GM21515 (cell line): ENCODE measurements around the gene PHKB.

ENCODE experiments used
- ATAC-seq: cut with Tn5 transposase; IDR thresholded peaks from one replicate; pipeline ENCODE4 v1.9.1; 2021; ENCODE audit not compliant: unreplicated experiment

The PHKB gene

DNA sequence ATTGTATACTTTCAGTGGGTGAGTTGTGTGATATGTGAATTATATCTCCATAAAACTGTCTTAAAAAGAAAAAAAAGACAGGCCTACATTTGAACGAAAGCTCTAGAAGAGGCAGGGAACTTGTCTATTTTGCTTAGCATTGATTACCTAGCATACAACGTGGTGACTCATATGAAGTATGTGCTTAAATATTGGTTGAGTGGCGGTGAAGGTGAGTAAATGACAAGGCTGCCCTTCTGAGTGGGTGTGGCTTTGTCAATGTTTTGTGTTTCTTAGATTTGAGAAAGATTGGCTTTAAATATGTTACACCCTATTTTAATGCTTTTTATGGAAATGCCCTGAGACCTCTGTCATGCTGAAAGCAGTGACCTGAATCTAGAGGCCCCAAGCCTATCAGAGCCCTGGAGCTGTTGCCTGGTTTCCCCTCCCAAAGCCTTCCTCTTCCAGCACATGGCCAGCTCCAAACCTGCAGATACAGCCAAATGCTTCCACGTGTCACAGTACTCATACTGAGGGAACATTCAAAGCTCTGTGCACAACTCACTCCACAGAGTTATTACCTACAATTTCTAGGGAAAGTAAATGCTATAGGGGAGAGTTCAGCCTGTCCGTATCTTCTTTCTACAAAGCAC lies 260.0 kb downstream of the PHKB start:
- ATAC-seq = no peak

DNA sequence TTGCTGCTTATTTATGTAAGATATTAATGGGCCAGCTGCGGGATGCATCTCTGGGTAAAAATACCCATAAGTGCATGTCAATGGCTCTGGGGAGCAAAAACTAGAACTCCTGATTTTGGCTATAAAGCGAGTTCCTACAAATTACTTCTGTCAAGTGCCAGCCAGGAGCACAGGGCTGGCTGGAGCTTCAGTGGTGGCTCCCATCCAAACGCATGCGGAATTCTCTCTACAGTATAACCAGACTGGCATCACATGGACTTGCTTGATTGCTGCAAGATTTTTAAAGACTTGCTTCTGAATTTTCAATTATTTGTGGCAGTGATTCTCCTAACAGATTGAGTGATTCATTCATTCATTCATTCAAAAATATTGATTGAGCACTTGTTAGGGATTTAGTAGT lies 260.9 kb downstream of the PHKB start:
- ATAC-seq = no peak

DNA sequence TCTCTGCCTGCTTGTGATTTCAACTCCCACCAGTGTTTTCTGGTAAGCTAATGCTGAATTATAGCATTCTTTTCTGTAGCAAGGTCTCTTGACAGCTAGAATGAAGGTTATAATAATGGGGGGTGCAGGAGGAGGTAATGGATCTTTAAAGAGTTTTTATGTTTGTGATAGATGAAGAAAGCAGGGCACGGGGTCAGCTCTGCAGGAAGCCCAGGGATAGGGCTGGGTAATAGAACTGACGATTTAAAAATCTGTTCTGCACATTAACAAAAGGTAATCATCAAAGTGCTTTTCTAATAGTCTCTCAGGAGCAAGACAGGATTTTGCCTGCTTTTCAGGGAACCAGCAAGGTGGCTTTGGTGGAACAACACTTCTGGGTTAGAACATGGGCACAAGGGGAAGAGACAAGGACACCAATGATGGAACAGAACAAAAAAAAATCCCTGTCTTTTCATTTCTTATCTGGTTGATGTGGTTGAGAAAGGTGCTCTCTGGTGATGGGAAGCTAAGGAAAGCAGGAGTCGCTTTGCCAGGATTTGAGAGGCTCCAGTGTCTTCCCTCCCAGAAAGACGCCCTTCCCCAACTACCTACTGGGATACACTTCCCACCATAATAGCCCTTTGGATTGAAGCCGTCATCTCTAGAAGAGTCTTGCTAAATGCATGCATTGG lies 263.1 kb downstream of the PHKB start:
- no peak for ATAC-seq

DNA sequence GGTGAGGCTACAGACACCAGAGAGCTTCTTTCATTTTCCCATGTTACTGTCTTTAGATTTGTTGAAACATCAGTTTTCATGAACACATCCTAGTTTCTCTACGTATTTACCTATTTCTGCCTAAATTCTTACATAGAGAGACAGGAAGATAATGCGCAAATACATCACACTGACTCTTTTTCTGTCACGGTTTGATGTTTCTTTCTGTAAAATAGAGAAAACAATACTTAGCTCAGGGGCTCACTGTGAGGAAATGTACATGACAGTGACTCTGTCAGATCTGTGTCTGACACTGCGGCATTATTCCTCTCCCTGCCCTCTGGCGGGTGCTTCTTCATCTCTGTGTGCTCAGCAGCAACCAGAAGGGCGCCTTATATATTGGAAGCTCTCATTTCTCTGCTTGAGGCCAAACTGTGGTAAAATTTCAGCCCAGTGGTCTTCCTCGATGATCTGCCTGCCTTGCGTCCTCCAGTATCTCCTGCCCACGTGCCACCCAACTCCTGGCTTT lies 264.1 kb downstream of the PHKB start:
- ATAC-seq = no peak

DNA sequence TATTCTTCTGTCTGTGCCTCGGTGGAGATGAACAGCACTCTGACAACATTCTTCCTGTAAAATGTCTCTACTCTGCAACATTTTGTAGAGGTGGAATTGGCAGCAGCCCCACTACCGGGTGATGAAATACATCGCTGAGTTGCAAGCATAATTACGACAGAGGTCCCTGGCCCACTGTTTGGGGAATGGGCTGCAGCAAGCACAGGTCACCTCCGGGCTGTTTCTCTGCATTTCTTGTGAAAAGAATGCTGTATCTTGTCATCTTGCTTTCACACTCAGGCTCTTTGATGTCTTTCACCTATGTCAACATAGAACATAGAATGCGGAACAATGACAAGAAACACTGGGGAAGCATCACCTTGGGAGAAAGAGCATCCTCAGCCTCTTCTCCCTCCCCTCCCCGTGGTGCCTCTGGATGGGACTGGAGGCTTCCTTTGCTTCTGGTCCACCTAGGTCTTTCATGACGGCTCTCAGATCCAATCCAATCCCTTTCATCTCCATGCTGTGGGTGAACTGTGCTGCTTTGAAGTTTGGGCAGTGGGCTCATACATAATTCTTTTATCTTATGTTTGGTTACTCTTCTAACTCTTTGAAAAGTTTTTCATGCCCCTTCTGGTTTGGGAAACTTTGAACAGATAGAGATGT lies 265.0 kb downstream of the PHKB start:
- ATAC-seq = no peak

DNA sequence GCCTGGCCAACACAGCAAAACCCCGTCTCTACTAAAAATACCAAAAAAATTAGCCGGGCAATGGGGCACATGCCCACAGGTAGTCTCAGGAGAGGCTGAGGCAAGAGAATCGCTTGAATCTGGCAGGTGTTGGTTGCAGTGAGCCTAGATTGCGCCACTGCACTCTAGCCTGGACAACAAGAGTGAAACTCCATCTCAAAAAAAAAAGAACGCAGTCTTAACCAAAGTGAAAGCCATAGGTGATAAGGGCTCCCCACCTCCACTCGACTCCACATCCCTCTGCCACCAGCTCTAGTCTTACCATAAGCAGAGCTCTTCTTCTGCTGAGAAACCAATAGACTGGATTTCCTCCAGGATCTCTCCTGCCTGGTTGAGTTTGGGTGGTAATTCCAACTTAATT lies 266.0 kb downstream of the PHKB start:
- ATAC-seq = no peak

DNA sequence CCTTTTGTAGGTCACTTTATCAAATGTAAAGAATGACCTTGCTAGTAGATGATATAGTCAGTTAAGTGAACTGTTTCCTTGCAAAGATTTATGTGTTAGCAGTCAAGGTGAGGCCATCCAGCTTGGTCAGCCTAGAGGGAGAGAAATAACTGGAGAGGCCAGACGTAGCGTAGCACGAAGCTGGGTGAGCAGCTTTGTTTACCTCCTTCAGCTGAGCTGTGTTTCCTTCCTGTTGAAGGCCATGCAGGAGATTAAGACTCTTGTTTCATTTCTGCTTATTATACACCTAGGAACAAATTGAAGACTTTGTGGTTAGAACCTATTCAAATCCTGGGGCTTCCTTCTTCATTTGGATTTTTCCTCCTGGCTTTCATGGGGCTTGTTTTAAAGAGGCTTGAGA lies 267.1 kb downstream of the PHKB start:
- no peak for ATAC-seq

DNA sequence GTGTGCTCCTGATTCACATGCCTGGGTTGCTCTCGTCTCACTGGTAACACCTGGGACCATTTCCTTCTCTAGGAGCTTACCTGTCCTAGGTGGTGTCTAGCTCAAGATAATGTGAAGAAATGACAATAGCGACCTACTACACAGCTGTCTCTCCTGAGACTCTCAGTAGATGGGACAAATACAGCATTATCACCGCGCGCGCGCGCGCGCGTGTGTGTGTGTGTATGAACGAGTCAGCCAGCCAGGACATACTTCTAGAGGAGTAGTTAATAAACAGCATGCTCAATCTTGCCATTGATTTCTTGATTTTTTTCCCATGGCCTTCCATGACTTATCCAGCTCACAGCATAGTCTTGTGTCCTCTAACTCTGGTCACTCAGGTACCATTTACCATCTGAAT lies 268.6 kb downstream of the PHKB start:
- ATAC-seq = no peak

DNA sequence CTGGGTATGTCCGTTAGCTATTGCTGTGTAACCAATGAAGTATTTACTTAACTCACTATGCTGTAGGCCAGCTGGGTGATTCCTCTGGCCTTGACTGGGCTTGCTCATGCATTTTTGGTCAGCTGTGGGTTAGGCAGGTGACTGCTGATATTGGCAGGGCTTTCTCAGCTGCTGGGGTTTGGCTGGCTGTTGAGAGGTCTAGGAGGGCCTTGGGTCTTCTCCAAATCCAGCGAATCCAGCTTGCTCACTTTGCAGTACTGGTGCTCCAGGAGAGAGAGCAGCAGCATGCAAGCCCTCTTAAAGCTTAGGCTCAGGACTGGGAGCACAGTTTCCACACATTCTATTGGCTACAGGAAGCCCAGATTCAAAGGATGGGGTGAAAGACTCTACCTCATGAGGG lies 270.1 kb downstream of the PHKB start:
- ATAC-seq = no peak

DNA sequence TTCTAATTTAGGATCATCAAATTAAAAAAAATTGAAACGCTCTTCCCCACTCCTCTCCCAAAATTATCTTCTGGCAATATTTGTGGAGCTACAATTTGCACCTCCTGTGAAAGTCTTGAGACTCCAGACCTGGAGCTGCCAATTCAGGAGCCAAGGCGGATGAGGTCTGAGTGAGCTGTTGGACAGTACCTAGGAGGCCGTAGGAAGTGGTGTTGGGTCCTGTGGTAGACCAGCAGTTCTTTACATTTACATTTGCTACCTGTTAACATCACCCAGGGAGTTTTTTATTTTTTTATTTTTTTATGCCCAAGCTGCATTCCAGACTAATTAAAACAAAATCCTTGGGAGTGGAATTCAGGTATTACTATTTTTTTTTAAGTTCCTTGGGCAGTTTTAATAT lies 271.0 kb downstream of the PHKB start:
- ATAC-seq = no peak

DNA sequence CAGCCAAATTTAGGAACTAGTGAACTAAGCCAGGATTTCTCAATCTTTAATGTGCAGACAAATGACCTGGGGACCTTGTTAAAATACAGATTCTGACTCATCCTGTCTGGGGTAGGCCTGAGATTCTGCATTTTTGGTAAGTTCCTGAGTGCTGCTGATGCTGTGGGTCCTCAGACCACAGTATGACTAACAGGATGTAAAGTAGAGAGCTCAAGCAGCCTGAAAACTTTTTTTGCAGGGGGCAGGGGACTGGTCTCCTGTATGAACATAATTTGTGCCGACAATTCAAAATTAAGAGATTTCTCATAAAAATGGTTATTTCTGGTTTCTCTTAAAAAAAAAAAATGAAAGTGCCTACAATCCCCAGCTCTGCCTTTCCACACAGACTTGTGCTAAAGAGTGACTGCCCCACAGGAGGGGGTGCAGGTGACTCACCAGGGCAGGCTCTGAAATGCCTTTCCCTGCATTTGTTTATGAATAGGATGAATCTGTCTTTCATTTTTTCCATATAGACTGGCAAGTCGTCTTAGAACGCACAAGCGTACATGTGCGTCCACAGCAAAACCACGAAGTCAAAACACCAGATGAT lies 271.5 kb downstream of the PHKB start:
- ATAC-seq = no peak

DNA sequence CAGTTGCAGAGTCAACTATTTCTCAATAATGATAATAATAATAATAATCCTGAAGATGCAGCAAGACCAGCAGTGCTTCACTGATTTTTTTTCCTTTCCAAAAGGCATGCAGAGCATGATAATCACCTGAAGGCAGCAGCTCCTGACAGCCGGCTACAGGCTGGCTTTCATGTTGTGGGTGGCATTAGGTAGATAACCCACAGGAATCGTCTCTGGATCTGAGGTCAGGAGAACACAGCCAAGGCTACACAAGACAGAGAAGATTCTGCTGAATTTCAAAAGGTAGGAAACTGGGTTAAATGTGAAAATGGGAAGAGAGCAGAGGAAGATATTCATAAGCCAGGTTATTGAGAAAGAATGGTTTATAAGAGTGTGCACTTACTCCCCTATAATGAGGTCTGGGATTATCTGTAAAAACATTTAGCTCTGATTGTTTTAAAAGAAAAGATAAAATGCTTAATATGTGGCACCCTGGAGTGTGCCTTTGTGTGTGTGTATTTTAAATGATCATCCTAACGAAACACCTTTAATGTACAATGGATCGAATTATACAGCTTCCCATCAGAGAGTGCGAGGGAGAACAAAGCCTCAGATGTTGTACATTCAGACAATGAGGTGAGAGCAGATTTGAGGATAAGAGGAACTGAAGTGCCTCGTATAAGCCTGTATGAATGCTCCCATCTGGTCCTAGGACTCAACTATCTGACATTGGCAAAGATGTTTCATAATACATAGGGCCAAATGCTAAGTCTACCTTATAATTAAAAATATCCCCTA lies 273.1 kb downstream of the PHKB start:
- no peak for ATAC-seq

DNA sequence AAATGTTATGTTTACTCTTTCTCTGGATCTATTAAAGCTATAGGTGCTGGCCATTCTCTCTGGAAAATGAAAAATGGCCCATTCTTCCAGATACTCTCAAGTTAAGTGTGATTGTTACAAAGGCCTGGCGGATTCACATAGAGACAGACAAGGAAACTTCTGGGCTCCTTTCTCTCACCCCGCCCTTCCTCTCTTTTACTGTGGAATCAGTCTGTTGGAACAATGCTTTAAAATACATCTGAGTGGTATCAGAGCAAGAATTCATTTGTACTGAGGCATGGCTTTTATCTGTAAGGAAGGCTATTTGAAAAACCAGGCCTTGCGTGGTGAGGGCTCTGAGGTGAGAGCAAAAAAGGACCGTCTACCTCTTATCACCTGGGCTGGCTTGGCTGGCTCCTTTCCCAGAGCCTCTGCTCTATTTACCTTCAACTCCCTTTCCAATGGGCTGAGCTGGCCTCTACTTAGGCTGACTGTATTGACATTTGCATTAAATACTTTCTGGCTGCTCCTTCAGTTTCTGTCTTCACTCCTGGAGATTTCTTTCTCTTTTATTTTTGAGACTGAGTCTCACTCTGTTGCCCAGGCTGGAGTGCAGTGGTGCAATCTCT lies 274.0 kb downstream of the PHKB start:
- no peak for ATAC-seq

DNA sequence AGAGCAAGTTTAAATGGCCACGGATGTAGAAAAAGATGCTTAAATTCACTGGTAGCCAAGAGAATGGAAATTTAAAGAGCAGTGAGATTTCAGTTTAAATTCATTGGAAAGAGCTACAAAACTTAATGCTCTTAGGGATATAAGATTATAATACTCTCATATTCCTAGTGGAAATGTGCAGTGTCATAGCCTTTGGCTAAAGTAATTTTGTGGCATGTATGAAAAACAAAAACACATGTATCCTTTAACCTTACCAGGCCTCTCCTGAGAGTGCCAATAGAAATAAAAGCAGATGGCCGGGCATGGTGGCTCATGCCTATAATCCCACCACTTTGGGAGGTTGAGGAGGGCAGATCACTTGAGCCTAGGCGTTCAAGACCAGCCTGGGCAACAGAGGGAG lies 289.2 kb downstream of the PHKB start:
- ATAC-seq = no peak
